H1 (cell line): ENCODE data around the gene NPFFR1. TPM values are rescaled to one million over a fixed set of nuclear protein-coding genes. Genes with fewer than 3 reads are reported as not detected.

Experiments used
- CHD7 ChIP-seq: fragments of 300-600 bp; sonication (generic); IDR thresholded peaks from 2 replicates; pipeline ENCODE4 v1.7.1; 2012; ENCODE audit warnings: low read length, moderate library complexity, mild to moderate bottlenecking, inconsistent platforms; ENCODE audit not compliant: insufficient replicate concordance
- RXRA ChIP-seq: IDR thresholded peaks from 2 replicates; pipeline ENCODE4 v1.6.1; 2011; ENCODE audit warnings: low read depth, mild to moderate bottlenecking, low read length, moderate library complexity; ENCODE audit not compliant: insufficient read depth
- TBP ChIP-seq: IDR thresholded peaks from 2 replicates; pipeline ENCODE4 v1.6.1; 2011; ENCODE audit warnings: low read depth, low read length, improper control_type of control experiment
- polyA plus RNA-seq, 7 experiments: library from polyadenylated mRNA; depleted of rRNA in 3 of 7; stranded (reverse) in 5 of 7; unstranded in 2 of 7; fragments of >200 nt in 5 of 7; fragments of 200-250 nt in 2 of 7; gene quantifications; 1 replicate in 5 of 7; 2 replicates in 1 of 7; 4 replicates in 1 of 7; pipeline versions ENCODE4 v1.2.1 to v1.2.3, GENCODE V29; 2011 to 2013; ENCODE audit warnings: missing spikeins in 2 of 7, mixed read lengths in 2 of 7
- total RNA-seq: library from RNA; stranded (reverse); fragmentation: NEBNext Ultra II Directional; extraction: Animal tissue kit (Norgen Biotek cat#: 25700); gene quantifications from 2 replicates; pipeline ENCODE4 v1.2.1, GENCODE V29; 2021

Gene NPFFR1
- total and polyA plus RNA-seq, 2 of the 8 experiments (the other 6 are each of a cell fraction or from before 2014, with no cell fraction given) = 0.02 to 0.06 TPM

DNA sequence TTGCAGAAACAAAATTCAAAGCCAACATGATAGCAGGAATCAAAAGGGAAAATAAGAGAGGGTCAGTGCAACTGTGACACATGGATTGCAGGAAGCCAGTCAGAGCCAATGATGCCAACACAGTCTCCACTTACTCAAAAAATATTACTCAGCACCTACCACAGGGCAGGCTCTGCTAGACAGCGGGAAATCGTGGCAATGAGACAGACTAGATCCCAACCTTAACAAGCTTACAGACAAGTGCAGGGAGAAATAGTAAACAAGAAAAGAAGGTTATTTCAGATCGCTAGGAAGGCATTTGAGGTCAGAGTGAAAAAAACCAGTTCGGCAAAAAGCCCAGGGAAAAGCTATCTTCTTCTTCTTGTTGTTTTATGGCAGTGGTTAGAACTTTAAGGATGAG, 45.2 kb upstream of the NPFFR1 start (continued):
- TF ChIP-seq RXRA = no peak
- TF ChIP-seq TBP = no peak
- no peak for TF ChIP-seq CHD7
